GM21367 (cell line): ENCODE data around the gene GFOD1.
"Not testable (repeated sequence)": the region's sequence is repeated elsewhere in the genome, so short reads cannot be mapped to it uniquely, and the experiment has no call there.

ENCODE experiments used
- ATAC-seq: cut with Tn5 transposase; IDR thresholded peaks from one replicate; pipeline ENCODE4 v1.9.1; 2021; ENCODE audit not compliant: unreplicated experiment

Gene GFOD1

DNA sequence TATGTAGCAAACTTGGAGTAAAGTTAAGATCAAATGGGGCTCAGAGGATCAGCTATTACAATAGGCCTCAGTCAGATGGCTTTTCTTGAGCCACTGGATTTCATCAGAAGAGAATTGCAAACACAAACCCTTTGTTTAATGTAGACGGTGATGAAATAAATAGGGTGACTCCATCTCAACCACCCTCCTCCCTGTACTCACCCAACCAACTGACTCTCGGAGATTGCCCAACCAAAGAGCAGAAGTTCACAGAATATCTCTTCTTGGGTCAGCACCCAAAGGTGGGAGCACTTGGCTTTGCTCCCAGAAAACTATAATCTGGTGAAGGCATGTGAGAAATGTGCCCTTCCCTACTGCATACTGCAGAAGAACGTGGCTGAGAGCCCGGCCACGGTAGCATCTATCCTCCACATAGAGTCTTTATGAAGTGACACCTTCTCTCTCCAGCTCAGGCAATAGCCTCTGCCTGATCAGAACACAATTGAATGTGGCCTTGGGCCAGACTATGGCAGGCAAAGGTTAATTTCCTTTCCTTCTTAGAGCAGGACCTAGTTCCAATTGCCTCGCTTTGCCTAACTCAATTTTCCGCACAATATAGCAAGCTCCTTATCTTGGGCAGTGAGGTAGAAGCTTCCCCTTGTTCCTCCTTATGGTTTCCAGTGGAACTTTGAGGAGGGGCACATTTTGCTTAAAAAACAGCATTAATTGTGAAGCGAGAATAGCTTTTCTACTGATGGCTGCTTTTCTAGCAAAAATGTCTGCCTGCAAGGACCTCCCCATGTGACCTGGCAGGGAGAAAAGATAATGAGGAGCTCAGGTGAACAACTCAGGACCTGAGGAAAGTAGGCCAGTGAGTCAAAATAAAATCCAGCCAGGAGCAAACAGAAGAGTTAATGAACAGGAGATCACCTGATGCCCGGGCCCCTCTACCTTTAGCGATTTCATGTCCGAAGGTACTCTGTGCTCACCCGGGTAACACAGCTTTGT is 79.4 kb downstream of the GFOD1 start:
- no peak for ATAC-seq

DNA sequence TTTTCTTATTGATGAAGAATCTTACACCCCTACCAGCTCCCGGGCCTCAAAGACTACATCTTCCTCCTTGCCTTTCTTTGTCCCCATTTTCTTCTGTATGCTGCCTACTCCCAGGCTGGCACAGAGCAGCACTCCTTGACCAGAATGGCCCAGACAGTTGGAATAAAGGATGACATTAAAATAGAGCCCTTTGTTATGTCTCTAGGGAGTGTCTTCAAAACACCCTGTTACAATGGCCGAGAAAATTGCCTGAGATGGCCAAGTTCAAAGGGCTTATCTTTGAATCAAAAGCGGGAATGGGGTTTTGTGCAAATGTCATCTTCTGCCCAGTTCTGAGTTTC is 80.1 kb downstream of the GFOD1 start:
- ATAC-seq: no peak

- no peak for ATAC-seq
These were observed 80.6 kb downstream of the GFOD1 start for GRCh38 chr6:13406781-13407180.

DNA sequence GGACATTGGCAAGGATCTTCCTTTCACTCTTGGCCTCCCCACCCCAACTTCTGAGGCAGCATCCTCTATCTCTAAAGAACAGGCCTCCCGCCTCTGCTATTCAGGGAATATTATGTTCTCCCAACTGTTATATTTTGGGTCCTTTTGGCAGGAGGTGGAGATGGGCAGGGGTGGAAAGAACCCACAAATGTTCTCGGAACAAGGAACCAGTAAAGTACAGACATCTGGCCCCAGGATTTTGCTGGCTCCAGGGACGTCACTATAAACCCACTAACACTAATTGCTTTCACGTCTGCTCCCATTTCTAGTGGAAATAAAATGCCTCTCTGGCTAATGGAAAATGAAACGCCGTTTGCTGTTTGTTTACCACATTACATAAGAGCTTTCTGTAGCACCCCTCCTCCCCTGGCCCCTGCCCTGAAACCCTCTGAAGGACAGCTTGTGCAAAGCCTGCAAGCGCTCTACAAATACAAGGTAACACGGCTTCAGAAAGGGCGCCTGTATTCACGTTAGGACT is 81.4 kb downstream of the GFOD1 start:
- ATAC-seq: no peak

DNA sequence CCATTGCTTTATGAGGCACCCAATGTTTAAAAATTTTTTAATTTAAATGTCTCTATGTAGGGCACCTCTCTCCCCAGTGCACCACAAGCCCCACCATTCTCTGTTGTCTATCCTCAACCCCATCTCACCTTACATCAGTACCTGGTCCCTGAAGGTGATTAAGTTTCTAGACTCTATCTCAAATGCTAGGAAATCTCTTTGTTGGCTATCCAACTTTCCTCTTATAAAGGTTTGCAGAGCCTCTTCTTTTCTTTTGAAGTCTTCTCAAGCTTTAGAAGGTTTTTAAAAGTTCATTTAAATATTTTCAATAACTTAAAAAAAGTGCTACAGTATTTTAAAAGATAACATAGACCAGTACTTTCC is 82.5 kb downstream of the GFOD1 start:
- no peak for ATAC-seq

DNA sequence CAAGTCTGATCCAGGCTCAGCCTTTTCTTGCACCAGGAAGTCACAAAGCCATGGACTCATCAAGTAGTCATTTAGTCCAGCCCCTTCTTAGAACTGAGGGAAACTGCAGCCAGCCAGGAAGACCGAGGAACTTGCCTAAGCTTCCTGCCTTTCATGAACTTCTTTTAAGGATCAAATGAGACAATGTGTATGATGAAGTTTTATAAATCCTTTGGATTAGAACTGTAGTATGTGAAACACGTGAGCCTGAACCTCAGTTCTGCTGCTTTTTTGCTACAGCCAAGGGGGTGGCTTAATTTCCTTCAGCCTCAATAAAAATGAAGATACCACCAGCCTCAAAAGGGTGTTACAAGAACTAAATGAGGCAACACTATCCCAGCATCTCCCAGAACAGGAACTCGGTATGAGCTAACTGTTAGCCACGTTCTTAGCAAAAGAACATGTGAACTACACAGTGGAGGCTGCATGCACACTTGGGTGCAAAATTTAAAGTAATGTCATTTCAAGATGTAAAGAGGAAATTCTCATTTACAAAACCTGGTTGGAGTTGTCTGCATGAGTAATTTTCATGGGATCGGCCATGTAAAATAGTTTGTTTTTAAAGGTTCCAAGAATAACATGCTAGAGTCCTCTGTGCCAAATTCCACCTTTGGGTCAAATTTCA is 83.0 kb downstream of the GFOD1 start:
- no peak for ATAC-seq

DNA sequence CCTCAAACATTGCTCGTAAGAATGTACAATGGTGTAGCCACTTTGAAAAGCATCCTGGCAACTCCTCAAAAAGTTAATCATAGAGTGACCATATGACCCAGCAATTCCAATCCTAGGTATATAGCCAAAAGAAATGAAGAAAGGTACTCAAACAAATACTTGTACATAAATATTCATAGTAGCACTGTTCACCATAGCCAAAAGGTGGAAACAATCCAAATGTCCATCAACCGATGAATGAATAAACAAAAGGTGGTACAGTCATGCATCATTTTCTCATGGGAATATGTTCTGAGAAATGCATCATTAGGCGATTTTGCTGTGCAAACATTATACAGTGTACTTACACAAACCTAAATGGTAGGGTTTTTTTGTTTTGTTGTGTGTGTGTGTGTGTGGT is 84.7 kb downstream of the GFOD1 start:
- ATAC-seq: no peak

- no peak for ATAC-seq
These were observed 86.6 kb downstream of the GFOD1 start for GRCh38 chr6:13400772-13401171.

GRCh38 chr6:13398421-13398994 is 88.9 kb downstream of the GFOD1 start:
- no peak for ATAC-seq

DNA sequence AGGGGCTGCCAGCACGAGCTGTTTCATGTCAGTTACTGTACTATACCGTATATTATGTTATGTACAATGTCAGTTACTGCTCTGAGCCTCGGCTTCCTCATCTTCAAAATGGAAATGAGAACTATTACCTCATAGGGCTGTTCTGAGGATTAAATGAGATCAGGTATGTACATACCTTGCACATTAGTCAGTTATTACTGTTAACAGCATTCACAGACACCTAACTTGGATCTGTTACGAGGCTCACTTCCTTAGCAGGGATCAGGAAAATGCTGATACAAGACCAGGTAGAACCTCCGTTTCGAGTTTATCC is 89.4 kb downstream of the GFOD1 start:
- no peak for ATAC-seq

- ATAC-seq: peak; percentile 59
These were observed 89.9 kb downstream of the GFOD1 start for GRCh38 chr6:13397359-13398068.

- ATAC-seq: no peak
These were observed 91.1 kb downstream of the GFOD1 start for GRCh38 chr6:13396241-13396792.

- no peak for ATAC-seq
These were observed 91.8 kb downstream of the GFOD1 start for GRCh38 chr6:13395272-13396237.

DNA sequence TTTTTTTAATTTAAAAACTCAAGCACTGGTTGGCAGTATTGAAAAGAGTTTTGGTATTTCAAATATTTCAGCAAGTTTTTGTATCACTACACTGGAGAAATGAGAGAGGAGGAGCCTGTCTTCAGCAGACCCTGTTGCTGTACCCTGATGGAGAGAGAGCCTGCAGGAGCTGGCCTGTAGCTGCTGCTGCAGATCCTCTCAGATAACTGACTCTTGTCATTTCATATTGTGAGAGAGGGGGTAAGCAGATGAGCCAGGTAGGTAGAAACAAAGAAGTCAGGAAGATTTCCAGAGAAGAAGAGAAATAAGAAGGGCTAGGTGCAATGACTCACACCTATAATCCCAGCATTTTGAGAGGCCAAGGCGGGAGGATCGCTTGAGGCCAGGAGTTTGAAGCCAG is 94.9 kb downstream of the GFOD1 start:
- no peak for ATAC-seq

- ATAC-seq: no peak
These were observed 95.9 kb downstream of the GFOD1 start for GRCh38 chr6:13391537-13391936.

GRCh38 chr6:13390658-13391057 is 96.7 kb downstream of the GFOD1 start:
- no peak for ATAC-seq

- ATAC-seq: not testable (repeated sequence)
These were observed 98.2 kb downstream of the GFOD1 start for GRCh38 chr6:13389237-13389636.

DNA sequence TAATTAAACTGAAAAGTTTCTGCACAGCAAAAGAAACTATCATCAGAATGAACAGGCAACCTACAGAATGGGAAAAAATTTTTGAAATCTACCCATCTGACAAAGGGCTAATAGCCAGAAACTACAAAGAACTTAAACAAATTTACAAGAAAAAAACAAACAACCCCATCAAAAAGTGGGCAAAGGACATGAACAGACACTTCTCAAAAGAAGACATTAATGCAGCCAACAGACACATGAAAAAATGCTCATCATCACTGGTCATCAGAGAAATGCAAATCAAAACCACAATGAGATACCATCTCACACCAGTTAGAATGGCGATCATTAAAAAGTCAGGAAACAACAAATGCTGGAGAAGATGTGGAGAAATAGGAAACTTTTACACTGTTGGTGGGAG is 98.6 kb downstream of the GFOD1 start:
- not testable (repeated sequence) for ATAC-seq

DNA sequence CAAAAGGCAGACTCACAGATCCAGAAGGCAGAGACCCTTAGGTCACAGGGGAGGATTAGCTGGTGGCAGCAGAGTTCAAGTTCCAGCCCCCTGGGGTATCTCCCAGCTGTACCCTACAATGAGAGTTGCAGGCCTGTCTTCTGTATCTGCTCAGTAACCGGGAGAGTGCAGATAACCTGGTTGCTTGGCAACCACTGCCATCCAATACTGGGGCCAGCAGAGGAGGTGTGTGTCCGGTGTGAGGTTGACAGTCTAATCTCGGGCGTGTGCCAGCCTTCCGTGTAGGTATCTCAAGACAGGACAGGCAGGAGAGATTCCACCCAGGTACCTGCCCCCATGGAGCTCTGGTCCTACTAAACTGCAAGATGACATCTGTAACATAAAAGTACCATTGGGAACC is 102.4 kb downstream of the GFOD1 start:
- ATAC-seq: no peak

- no peak for ATAC-seq
These were observed 102.9 kb downstream of the GFOD1 start for GRCh38 chr6:13384506-13384905.
